Tibial artery (tissue), 4 donors: ENCODE results near the gene IMPDH2.

Experiments used
- DNase-seq, 2 donors: peaks; one replicate each; pipeline ENCODE4 v3.0.0-alpha.2; 2019
- H3K27ac ChIP-seq, 2 donors: fragments of 200-600 bp; sonication (generic) in 1 of 2; 1 replicate in 1 of 2; 2 replicates in 1 of 2; pipeline ENCODE4 v1.5.1; 2018 to 2019; ENCODE audit warnings: mild to moderate bottlenecking in 1 of 2
- H3K27me3 ChIP-seq, 2 donors: fragments of 200-600 bp; sonication (generic) in 1 of 2; one replicate each; pipeline versions ENCODE4 v1.5.1 to v1.6.0; 2016 to 2019
- H3K36me3 ChIP-seq, 3 donors: fragments of 200-600 bp; sonication (generic) in 2 of 3; one replicate each; pipeline ENCODE4 v1.5.1; 2016 to 2019; ENCODE audit warnings: mild to moderate bottlenecking in 2 of 3
- H3K4me1 ChIP-seq, 4 donors: fragments of 200-600 bp; sonication (generic) in 2 of 4; 1 replicate in 3 of 4; 2 replicates in 1 of 4; pipeline ENCODE4 v1.5.1; 2016 to 2019
- H3K4me3 ChIP-seq, 2 donors: fragments of 200-600 bp; sonication (generic) in 1 of 2; 1 replicate in 1 of 2; 2 replicates in 1 of 2; pipeline ENCODE4 v1.5.1; 2018 to 2019; ENCODE audit warnings: mild to moderate bottlenecking in 2 of 2
- H3K9me3 ChIP-seq, 3 donors: fragments of 200-600 bp; sonication (generic) in 1 of 3; one replicate each; pipeline ENCODE4 v1.5.1; 2016 to 2019
- CTCF ChIP-seq, 2 experiments: fragments of 200-600 bp in 1 of 2; fragments of 450-650 bp in 1 of 2; IDR thresholded peaks; one replicate each; pipeline ENCODE4 v1.5.1; 2017 to 2019; ENCODE audit warnings: antibody characterized with exemption in 2 of 2, mild to moderate bottlenecking in 1 of 2, moderate library complexity in 1 of 2
- intact Hi-C: fragments of 100-400 bp; cut with DNase I; formaldehyde crosslinking; loops from one replicate; pipeline ENCODE4 v1.15.0; 2023; ENCODE audit warnings: low total_unique reads

The IMPDH2 gene

DNA sequence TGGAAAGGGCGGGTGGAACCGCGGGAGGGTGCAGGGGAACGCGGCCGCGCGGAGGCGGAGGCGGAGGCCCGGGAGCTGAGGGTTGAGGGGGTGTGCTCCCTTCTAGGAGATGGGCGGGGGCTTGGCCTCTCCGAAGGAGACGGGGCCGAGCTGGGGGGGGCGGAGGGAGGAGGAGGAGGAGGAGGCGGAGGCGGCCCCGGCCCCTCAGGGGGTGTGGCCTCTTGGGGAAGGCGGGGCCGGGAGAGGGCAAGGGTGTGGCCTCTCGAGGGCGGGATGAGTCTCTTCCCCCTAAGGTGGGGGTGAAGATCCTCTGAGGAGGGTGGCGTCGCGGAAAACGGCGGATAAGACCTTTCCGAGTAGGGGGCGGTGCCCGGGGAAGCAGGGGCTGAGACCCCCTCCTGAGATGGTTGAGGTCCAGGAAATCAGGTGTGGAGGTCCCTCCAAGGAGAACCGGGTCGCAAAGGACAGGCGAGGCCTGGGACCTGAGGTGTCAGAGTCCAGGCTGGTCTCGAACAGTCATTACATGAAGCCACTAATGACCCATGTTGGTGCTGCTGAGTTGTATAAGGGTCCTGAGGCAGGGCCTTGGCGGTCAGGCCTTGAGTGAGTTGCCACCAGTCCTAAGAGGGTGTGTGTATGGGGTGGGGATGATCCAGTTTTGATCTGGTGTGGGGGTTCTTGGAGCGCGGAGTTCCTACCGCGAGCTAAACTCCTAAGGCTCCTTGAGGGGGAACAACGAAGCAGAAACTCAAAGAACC lies 21.2 kb downstream of the IMPDH2 start:
- Histone ChIP-seq H3K4me3 (peak overlapping the region; percentile 72 to 77), H3K27me3 (no peaks in the 10 kb centered on the region), H3K9me3 (no peaks in the 10 kb centered on the region), H3K4me1 (peaks cover 0 to 28% (median 18%) of the 10 kb centered on the region in 4 donors), H3K36me3 (peaks cover 0 to 46% (median 16%) of the 10 kb centered on the region in 3 donors), H3K27ac (peak overlapping the region; percentile 92 to 97)
- peak; percentile 87 to 94 for DNase-seq
- intact Hi-C loops: no loop called here
- TF ChIP-seq CTCF (IDR thresholded peaks at IDR 0.05): no peak

DNA sequence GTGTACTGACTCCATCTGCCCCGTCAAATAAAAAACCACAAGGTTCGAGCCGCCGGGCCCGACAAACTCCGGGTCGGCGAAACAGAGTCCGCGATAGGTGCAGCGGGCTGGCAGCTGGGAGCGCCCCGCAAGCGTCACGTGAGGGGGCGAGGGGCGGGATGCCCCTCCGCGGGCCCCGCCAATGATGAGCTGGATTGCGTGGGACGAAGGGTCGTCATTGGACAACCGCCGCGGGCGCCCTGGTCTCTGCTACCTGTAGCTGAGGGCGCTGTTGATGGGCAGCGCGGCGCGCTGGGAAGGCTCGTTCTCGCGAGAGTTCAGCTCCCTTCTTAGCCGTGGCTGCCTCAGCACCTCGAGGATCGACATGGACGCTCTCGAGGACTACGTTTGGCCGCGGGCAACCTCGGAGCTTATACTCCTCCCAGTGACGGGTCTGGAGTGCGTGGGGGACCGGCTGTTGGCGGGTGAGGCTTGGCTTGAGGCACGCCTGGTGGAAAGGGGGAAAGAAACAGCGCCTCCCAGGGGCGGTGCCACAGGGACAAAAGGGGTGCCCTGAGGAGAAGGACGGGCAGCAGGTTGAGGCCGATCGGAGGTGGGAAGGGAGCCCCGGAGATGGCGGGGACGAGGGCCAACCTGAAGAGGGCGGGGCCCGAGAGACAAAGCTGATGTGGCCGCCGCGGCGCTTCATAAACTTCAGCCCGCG lies 22.0 kb downstream of the IMPDH2 start, which contains the start of gene WDR6:
WDR6 (plus strand) TSS at position 324 of the 703 bp plus-strand sequence; CDS start at position 365, 41 bp downstream.
- Histone ChIP-seq H3K4me3 (peak within 1 kb of the TSS; percentile 72 to 77), H3K9me3 (no peaks in the 10 kb centered on the region), H3K36me3 (peaks cover 0 to 39% (median 9%) of the 10 kb centered on the region in 3 donors), H3K27me3 (no peaks in the 10 kb centered on the region), H3K4me1 (peaks cover 0 to 23% (median 18%) of the 10 kb centered on the region in 4 donors), H3K27ac (peak within 1 kb of the TSS; percentile 92 to 97)
- intact Hi-C loops: no loop called here
- peak; percentile 98 to 99 for DNase-seq
- TF ChIP-seq CTCF (IDR thresholded peaks at IDR 0.05): peak; percentile 14 to 39

DNA sequence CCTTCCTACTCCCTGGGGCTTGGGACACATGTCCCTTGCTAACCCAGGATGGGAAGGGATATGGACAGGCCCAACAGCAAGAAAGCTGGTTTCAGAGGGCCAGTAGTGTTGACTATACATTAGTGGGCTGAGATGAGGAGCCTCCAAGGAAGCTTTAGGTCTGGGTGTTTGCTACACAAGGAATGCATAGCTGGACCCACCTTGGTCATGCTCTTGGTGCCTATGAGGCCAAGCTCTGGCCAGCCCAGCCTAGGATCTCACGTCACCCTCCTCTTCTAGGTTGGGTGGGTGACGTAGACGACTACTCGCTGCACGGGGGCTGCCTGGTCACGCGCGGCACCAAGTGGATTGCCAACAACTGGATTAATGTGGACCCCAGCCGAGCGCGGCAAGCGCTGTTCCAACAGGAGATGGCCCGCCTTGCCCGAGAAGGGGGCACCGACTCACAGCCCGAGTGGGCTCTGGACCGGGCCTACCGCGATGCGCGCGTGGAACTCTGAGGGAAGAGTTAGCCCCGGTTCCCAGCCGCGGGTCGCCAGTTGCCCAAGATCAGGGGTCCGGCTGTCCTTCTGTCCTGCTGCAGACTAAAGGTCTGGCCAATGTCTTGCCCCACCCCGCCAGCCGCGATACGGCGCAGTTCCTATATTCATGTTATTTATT lies 22.7 kb downstream of the IMPDH2 start:
- intact Hi-C loops: no loop called here
- H3K36me3 ChIP-seq: peaks cover 0 to 38% (median 6%) of the 10 kb centered on the region in 3 donors
- no peak for TF ChIP-seq CTCF (IDR thresholded peaks at IDR 0.05)
- H3K4me1 ChIP-seq: peaks cover 0 to 18% (median 17%) of the 10 kb centered on the region in 4 donors
- peak overlapping the region; percentile 92 to 97 for H3K27ac ChIP-seq
- H3K9me3 ChIP-seq: no peaks in the 10 kb centered on the region
- peak; percentile 40 to 85 for DNase-seq
- peak overlapping the region; percentile 72 to 77 for H3K4me3 ChIP-seq
- no peaks in the 10 kb centered on the region for H3K27me3 ChIP-seq

GRCh38 chr3:49005998-49006397 lies 23.2 kb downstream of the IMPDH2 start:
- Histone ChIP-seq H3K4me1 (peaks cover 0 to 18% (median 17%) of the 10 kb centered on the region in 4 donors), H3K4me3 (peak overlapping the region; percentile 72 to 77), H3K9me3 (no peaks in the 10 kb centered on the region), H3K36me3 (peaks cover 0 to 39% (median 6%) of the 10 kb centered on the region in 3 donors), H3K27me3 (no peaks in the 10 kb centered on the region), H3K27ac (peak overlapping the region; percentile 92 to 97)
- DNase-seq: no peak
- no peak for TF ChIP-seq CTCF (IDR thresholded peaks at IDR 0.05)
- intact Hi-C loops: no loop called here

DNA sequence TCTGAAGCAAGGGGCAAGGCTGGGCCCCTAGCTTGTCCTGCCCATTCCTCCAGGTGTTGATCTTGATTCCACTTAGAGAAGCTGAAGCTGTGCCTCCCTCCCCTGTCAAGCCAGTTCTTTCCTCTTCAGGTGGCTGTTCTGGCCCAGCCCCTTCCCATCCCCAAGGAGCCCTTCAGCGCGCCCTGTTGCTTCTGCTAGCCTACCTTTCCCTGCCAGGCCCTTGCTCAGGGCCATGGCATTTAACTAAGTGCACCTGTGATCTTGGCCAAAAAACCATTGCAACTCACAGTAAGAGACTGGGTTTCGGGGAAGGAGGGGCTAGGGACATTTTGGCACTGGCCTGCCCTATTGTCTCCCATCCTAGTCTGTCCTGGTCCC lies 23.9 kb downstream of the IMPDH2 start:
- no peak for DNase-seq
- Histone ChIP-seq H3K27me3 (no peaks in the 10 kb centered on the region), H3K27ac (peak overlapping the region in 1 of 2 donors; percentile 97), H3K9me3 (no peaks in the 10 kb centered on the region), H3K4me1 (peaks cover 0 to 18% (median 17%) of the 10 kb centered on the region in 4 donors), H3K36me3 (peaks cover 0 to 40% (median 6%) of the 10 kb centered on the region in 3 donors), H3K4me3 (no peak overlapping the region)
- TF ChIP-seq CTCF (IDR thresholded peaks at IDR 0.05): no peak
- intact Hi-C loops: no loop called here
